ENCODE results near the gene GLB1L2.
"Not testable (repeated sequence)": the region's sequence is repeated elsewhere in the genome, so short reads cannot be mapped to it uniquely, and the experiment has no call there.

The GLB1L2 gene

DNA sequence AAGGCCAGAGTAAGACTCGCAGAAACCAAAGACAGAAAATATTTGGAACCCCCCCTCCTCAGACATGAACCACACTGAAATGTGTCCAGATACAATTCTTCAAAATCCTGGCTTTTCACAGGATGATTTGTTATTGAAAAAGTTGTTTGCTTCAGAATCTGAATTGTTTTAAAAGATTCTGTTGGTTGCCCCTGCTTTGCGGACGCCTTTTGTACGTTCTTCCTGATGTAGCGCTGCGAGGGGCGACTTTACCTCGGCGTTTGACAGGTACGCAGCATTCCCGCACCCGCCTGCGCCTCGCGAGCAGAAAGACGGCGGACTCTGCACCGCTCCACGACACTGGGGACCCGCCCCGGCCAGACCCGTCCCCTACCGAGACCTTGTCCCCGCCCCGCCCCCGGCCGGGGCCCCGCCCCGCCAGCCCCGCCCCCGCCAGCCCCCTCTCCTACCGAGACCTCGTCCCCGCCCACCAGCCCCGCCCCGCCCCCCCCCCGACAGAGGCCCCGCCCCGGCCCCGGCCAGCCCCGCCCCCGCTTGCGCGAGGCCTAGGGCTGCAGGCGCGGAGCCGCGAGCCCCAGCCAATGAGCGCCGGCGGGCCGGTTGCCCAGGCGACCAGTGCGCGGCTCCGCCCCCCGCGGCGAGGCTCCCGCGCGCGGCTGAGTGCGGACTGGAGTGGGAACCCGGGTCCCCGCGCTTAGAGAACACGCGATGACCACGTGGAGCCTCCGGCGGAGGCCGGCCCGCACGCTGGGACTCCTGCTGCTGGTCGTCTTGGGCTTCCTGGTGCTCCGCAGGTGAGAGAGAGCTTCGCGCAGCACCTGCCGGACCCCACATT lies at the start of gene GLB1L2:
Gene GLB1L2 (plus strand): TSS at position 635 of the 835 bp plus-strand sequence. CDS start 74 bp downstream, at position 709.
- DNase-seq (ENCODE audit: low read depth in 3 of 3, low spot score in 1 of 3) = peak; percentile 55 to 72 (median 70)

GRCh38 chr11:134282121-134283045 lies 49.4 kb upstream of the GLB1L2 start:
- DNase-seq (ENCODE audit: low read depth in 3 of 3, low spot score in 1 of 3) = no peak

GRCh38 chr11:134283461-134284230 lies 48.1 kb upstream of the GLB1L2 start:
- DNase-seq (ENCODE audit: low read depth in 3 of 3, low spot score in 1 of 3) = no peak

GRCh38 chr11:134284349-134284748 lies 47.4 kb upstream of the GLB1L2 start:
- DNase-seq (ENCODE audit: low read depth in 3 of 3, low spot score in 1 of 3) = not testable (repeated sequence)

GRCh38 chr11:134287561-134287960 lies 44.2 kb upstream of the GLB1L2 start:
- no peak for DNase-seq (ENCODE audit: low read depth in 3 of 3, low spot score in 1 of 3)

- DNase-seq (ENCODE audit: low read depth in 3 of 3, low spot score in 1 of 3) = no peak
Observed at GRCh38 chr11:134288486-134288885, 43.3 kb upstream of the GLB1L2 start.

- DNase-seq (ENCODE audit: low read depth in 3 of 3, low spot score in 1 of 3) = no peak
Observed at GRCh38 chr11:134289167-134289566, 42.6 kb upstream of the GLB1L2 start.

DNA sequence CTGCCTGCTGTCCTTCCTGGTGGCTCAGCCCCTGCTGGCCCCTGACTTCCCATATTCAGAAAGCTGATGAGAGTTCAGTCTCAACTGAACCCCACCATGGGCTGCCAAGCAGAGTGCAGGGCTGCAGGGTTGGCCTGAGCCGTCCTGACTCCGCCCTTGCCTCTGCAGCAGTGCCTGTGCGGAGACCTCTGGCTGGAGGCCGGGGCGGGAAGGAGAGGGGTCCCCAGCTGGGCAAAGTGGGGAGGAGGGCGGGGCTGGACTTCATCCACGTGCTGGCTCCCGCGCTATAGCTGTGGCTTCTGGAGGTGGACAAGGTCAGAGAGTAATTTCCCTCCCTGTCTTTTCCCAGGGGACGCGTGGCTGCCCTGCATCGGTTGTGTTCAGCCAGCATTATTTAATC lies 42.0 kb upstream of the GLB1L2 start:
- DNase-seq (ENCODE audit: low read depth in 3 of 3, low spot score in 1 of 3) = no peak

GRCh38 chr11:134290646-134291045 lies 41.1 kb upstream of the GLB1L2 start:
- DNase-seq (ENCODE audit: low read depth in 3 of 3, low spot score in 1 of 3) = no peak

DNA sequence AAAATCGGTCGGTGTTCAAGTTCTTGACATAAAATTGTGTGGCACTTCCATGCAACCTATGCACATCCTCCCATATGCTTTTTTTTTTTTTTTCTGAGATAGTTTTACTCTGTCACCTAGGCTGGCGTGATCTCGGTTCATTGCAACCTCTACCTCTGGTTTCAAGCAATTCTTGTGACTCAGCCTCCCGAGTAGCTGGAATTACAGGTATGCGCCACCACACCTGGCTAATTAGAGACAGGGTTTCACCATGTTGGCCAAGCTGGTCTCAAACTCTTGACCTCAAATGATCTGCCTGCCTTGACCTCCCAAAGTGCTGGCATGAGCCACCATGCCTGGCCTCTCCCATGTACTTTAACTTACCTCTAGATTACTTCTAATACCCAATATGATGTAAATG lies 40.6 kb upstream of the GLB1L2 start:
- DNase-seq (ENCODE audit: low read depth in 3 of 3, low spot score in 1 of 3) = no peak

- no peak for DNase-seq (ENCODE audit: low read depth in 3 of 3, low spot score in 1 of 3)
Observed at GRCh38 chr11:134292661-134293060, 39.1 kb upstream of the GLB1L2 start.

- DNase-seq (ENCODE audit: low read depth in 3 of 3, low spot score in 1 of 3) = no peak
Observed at GRCh38 chr11:134293119-134294113, 38.4 kb upstream of the GLB1L2 start.

GRCh38 chr11:134294664-134295063 lies 37.1 kb upstream of the GLB1L2 start:
- no peak for DNase-seq (ENCODE audit: low read depth in 3 of 3, low spot score in 1 of 3)

- DNase-seq (ENCODE audit: low read depth in 3 of 3, low spot score in 1 of 3) = no peak
Observed at GRCh38 chr11:134312223-134312622, 19.6 kb upstream of the GLB1L2 start.

- no peak for DNase-seq (ENCODE audit: low read depth in 3 of 3, low spot score in 1 of 3)
Observed at GRCh38 chr11:134312807-134313206, 19.0 kb upstream of the GLB1L2 start.

GRCh38 chr11:134313379-134313778 lies 18.4 kb upstream of the GLB1L2 start:
- DNase-seq (ENCODE audit: low read depth in 3 of 3, low spot score in 1 of 3) = no peak

GRCh38 chr11:134313821-134314607 lies 17.8 kb upstream of the GLB1L2 start:
- DNase-seq (ENCODE audit: low read depth in 3 of 3, low spot score in 1 of 3) = no peak

DNA sequence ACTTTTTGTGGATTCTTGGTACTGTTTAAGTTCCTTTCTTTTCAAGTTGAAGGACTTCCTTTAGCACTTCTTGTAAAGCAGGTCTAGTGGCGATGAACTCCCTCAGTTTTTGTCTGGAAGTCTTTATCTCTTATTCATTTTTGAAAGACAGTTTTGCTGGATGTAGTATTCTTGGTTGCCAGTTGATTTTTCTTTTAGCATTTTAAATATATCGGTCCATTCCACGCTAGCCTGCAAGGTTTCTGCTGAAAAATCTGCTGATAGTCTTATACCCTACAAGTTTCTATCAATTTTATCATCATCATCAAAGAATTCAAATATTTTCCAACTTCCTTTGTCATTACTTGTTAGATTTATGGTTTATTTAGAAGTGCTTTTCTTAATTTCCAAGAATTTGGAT lies 14.7 kb upstream of the GLB1L2 start:
- DNase-seq (ENCODE audit: low read depth in 3 of 3, low spot score in 1 of 3) = no peak

DNA sequence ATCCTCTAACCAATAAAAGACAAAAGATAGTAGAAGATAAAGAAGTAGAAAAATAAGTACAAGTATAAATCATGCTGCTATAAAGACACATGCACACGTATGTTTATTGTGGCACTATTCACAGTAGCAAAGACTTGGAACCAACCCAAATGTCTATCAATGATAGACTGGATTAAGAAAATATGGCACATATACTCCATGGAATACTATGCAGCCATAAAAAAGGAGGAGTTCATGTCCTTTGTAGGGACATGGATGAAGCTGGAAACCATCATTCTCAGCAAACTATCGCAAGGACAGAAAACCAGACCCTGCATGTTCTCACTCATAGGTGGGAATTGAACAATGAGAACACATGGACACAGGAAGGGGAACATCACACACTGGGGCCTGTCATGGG lies 10.4 kb upstream of the GLB1L2 start:
- DNase-seq (ENCODE audit: low read depth in 3 of 3, low spot score in 1 of 3) = not testable (repeated sequence)
